Measurements from ENCODE around the gene DZIP1.

The DZIP1 gene

DNA sequence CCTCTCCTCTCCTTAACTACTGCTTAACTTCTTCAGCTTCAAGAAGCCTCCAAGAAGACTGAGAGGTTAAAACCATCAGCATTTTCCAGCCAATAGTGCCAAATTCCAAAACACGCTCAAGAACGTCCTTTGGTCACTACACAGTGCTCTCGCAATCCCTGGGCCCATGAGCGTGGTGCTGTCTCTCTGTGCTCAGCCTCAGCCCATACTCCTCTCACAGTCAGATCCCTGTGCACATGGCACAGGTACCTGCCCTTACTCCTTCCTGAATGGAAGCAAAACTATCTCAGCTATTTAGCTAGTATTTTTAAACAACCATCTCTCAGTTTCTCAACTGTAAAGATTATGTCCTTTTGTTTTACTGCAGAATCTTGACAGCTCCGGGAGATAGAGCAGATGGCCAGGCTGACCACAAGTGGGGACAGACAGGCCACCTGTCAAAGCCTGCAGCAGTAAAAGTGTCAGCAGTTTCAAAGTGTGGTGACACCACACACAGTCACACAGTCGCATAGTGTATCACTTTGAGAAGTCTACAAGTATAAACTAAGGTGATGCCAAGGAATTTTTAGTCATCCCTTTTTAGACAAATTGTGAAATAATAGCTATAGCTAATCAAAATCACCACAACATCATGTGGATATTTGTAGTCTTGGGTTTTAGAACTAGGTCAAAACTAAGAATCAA is 35.7 kb downstream of the DZIP1 start:
- TF ChIP-seq TAF1 (IDR thresholded peaks at IDR 0.05; ENCODE audit: low read depth) (no peak), TEAD4 (IDR thresholded peaks at IDR 0.05) (no peak), EGR1 (IDR thresholded peaks at IDR 0.05) (no peak), RAD21 (IDR thresholded peaks at IDR 0.05; ENCODE audit: low read depth) (no peak), MAX (IDR thresholded peaks at IDR 0.05) (no peak), ZBTB7A (IDR thresholded peaks at IDR 0.05; ENCODE audit: low read depth) (no peak), FOXM1 (IDR thresholded peaks at IDR 0.05; ENCODE audit: borderline replicate concordance, low read depth) (no peak), NFIC (IDR thresholded peaks at IDR 0.05) (no peak), EP300 (IDR thresholded peaks at IDR 0.05; ENCODE audit: borderline replicate concordance) (no peak), YY1 (IDR thresholded peaks at IDR 0.05; ENCODE audit: low read depth) (no peak), TCF12 (IDR thresholded peaks at IDR 0.05; ENCODE audit: low read depth) (no peak), USF1 (IDR thresholded peaks at IDR 0.05) (no peak), CREB1 (IDR thresholded peaks at IDR 0.05; ENCODE audit: low read depth) (no peak), CEBPB (IDR thresholded peaks at IDR 0.05) (no peak)
- TF ChIP-seq, protein P1, sequence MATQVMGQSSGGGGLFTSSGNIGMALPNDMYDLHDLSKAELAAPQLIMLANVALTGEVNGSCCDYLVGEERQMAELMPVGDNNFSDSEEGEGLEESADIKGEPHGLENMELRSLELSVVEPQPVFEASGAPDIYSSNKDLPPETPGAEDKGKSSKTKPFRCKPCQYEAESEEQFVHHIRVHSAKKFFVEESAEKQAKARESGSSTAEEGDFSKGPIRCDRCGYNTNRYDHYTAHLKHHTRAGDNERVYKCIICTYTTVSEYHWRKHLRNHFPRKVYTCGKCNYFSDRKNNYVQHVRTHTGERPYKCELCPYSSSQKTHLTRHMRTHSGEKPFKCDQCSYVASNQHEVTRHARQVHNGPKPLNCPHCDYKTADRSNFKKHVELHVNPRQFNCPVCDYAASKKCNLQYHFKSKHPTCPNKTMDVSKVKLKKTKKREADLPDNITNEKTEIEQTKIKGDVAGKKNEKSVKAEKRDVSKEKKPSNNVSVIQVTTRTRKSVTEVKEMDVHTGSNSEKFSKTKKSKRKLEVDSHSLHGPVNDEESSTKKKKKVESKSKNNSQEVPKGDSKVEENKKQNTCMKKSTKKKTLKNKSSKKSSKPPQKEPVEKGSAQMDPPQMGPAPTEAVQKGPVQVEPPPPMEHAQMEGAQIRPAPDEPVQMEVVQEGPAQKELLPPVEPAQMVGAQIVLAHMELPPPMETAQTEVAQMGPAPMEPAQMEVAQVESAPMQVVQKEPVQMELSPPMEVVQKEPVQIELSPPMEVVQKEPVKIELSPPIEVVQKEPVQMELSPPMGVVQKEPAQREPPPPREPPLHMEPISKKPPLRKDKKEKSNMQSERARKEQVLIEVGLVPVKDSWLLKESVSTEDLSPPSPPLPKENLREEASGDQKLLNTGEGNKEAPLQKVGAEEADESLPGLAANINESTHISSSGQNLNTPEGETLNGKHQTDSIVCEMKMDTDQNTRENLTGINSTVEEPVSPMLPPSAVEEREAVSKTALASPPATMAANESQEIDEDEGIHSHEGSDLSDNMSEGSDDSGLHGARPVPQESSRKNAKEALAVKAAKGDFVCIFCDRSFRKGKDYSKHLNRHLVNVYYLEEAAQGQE (IDR thresholded peaks at IDR 0.05; ENCODE audit: low read depth) = no peak

GRCh38 chr13:95607366-95607765 is 37.1 kb downstream of the DZIP1 start:
- TF ChIP-seq NFIC (IDR thresholded peaks at IDR 0.05) = peak; percentile 76
- TF ChIP-seq ZBTB7A (IDR thresholded peaks at IDR 0.05; ENCODE audit: low read depth) = no peak

DNA sequence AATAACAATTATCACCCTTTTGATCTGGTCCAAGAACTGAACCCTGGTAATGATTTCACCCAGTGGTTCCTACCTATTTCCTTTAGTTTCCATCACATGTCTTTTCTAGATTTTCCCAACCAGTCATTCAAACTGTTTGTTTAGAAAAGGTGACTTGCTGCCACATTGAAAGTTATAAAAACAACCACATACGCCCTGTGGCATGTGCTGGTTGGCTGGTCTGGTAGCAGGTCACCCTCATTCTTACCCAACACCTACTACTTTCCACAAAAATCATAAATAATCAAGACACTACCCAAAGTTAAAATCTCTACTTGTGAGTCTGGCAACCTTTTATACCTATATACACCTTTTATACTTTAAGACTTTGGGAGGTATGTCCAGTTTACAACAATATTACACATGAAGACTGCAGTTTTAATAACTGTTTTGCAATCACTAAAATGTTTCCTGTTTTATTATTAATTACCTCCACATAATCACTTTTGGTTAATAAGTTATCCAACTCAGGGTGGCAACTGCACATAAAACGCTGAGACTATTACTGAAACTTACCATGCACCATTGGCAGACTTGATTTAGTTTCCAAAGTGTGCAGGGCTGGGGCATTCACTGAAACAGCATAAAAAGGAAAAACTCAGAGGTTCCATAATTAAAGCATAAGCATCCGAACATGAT is 38.9 kb downstream of the DZIP1 start:
- TF ChIP-seq USF1 (IDR thresholded peaks at IDR 0.05) = no peak
- no peak for TF ChIP-seq TEAD4 (IDR thresholded peaks at IDR 0.05)
- no peak for TF ChIP-seq TAF1 (IDR thresholded peaks at IDR 0.05; ENCODE audit: low read depth)
- TF ChIP-seq, protein P1 (IDR thresholded peaks at IDR 0.05; ENCODE audit: low read depth) = no peak
- TF ChIP-seq CREB1 (IDR thresholded peaks at IDR 0.05; ENCODE audit: low read depth) = no peak
- no peak for TF ChIP-seq RAD21 (IDR thresholded peaks at IDR 0.05; ENCODE audit: low read depth)
- no peak for TF ChIP-seq EP300 (IDR thresholded peaks at IDR 0.05; ENCODE audit: borderline replicate concordance)
- TF ChIP-seq TCF12 (IDR thresholded peaks at IDR 0.05; ENCODE audit: low read depth) = no peak

GRCh38 chr13:95604556-95604915 is 40.0 kb downstream of the DZIP1 start:
- TF ChIP-seq MAX (IDR thresholded peaks at IDR 0.05) (no peak), NFIC (IDR thresholded peaks at IDR 0.05) (no peak), FOXM1 (IDR thresholded peaks at IDR 0.05; ENCODE audit: borderline replicate concordance, low read depth) (no peak), EGR1 (IDR thresholded peaks at IDR 0.05) (no peak), TAF1 (IDR thresholded peaks at IDR 0.05; ENCODE audit: low read depth) (no peak), EP300 (IDR thresholded peaks at IDR 0.05; ENCODE audit: borderline replicate concordance) (no peak), USF1 (IDR thresholded peaks at IDR 0.05) (no peak), TCF12 (IDR thresholded peaks at IDR 0.05; ENCODE audit: low read depth) (no peak), TEAD4 (IDR thresholded peaks at IDR 0.05) (no peak), YY1 (IDR thresholded peaks at IDR 0.05; ENCODE audit: low read depth) (no peak), CREB1 (IDR thresholded peaks at IDR 0.05; ENCODE audit: low read depth) (no peak), ZBTB7A (IDR thresholded peaks at IDR 0.05; ENCODE audit: low read depth) (no peak), RAD21 (IDR thresholded peaks at IDR 0.05; ENCODE audit: low read depth) (no peak), CEBPB (IDR thresholded peaks at IDR 0.05) (no peak)
- TF ChIP-seq, protein P1 (IDR thresholded peaks at IDR 0.05; ENCODE audit: low read depth) = no peak
